OCI-LY7 (cell line): ENCODE measurements around the gene PGLYRP3.

Source experiments
- CTCF ChIP-seq: fragments of 200-600 bp; sonication (generic); conservative IDR thresholded peaks from 2 replicates; pipeline ENCODE4 v1.5.1; 2014; ENCODE audit warnings: mild to moderate bottlenecking, antibody characterized with exemption, low read length, moderate library complexity, mixed read lengths
- EZH2phosphoT487 ChIP-seq: fragments of 200-600 bp; sonication (generic); IDR thresholded peaks from 2 replicates; pipeline ENCODE4 v1.6.1; 2018; ENCODE audit warnings: low read depth, borderline replicate concordance, mild to moderate bottlenecking, mixed run types, antibody characterized with exemption, low read length, moderate library complexity, mixed read lengths

- TF ChIP-seq CTCF (no peak), EZH2phosphoT487 (no peak)
Measured at GRCh38 chr1:153309441-153309840, 3.3 kb downstream of the PGLYRP3 start.
